B cell (primary cell): Measurements from ENCODE around the gene GPX3. TPM values are rescaled to one million over a fixed set of nuclear protein-coding genes. Genes with fewer than 3 reads are reported as not detected.

Source experiments
- ATAC-seq: fragments of 200-7000 bp; cut with Tn5 transposase; one replicate; pipeline ENCODE4 v1.10.0; 2021; ENCODE audit warnings: low read depth, mild to moderate bottlenecking, moderate number of reproducible peaks, moderate library complexity
- CTCF ChIA-PET: fragments of 350-600 bp; sonication (Branson Sonifier 250); formaldehyde crosslinking; loops from one replicate; lab custom pipeline; 2021; ENCODE audit warnings: antibody characterized with exemption, inconsistent platforms; lab: Charles Lee
- POLR2A ChIA-PET: fragments of 350-600 bp; sonication (Branson Sonifier 250); formaldehyde crosslinking; loops from one replicate; lab custom pipeline; 2021; ENCODE audit warnings: antibody characterized with exemption; lab: Charles Lee
- DNase-seq: peaks from one replicate; pipeline ENCODE4 v3.0.0; 2013
- H2AFZ ChIP-seq: 2 replicates; pipeline ENCODE4 v1.6.1; 2012; ENCODE audit warnings: mild to moderate bottlenecking, low read depth, low read length; ENCODE audit not compliant: insufficient read depth, poor library complexity, severe bottlenecking
- H3K27ac ChIP-seq, 2 donors: 1 replicate in 1 of 2; 2 replicates in 1 of 2; pipeline ENCODE4 v1.5.1; 2012 to 2013; ENCODE audit warnings: low read length in 2 of 2, mild to moderate bottlenecking in 2 of 2, moderate library complexity in 1 of 2
- H3K27me3 ChIP-seq, 4 experiments: fragments of 200-600 bp in 1 of 4; sonication (generic) in 1 of 4; replicated peaks in 1 of 4; 1 replicate in 2 of 4; 2 replicates in 2 of 4; pipeline versions ENCODE4 v1.6.1 to v1.7.0; 2013 to 2016; ENCODE audit warnings: low read length in 3 of 4, mild to moderate bottlenecking in 2 of 4, mixed read lengths in 1 of 4, moderate library complexity in 1 of 4; ENCODE audit not compliant: insufficient read depth in 4 of 4, control insufficient read depth in 3 of 4; ENCODE audit errors: control extremely low read depth in 1 of 4
- H3K36me3 ChIP-seq, 2 experiments: replicated peaks in 1 of 2; 1 replicate in 1 of 2; 2 replicates in 1 of 2; pipeline versions ENCODE4 v1.6.1 to v1.7.1; 2013; ENCODE audit warnings: low read length in 1 of 2; ENCODE audit not compliant: insufficient read depth in 2 of 2, control insufficient read depth in 1 of 2; ENCODE audit errors: control extremely low read depth in 1 of 2, extremely low read depth in 1 of 2
- H3K4me1 ChIP-seq, 2 donors: fragments of 200-600 bp in 1 of 2; sonication (generic) in 1 of 2; 1 replicate in 1 of 2; 2 replicates in 1 of 2; pipeline versions ENCODE4 v1.5.1 to v1.6.1; 2013 to 2017; ENCODE audit warnings: low read length in 2 of 2; ENCODE audit not compliant: control insufficient read depth in 2 of 2, insufficient read depth in 2 of 2
- H3K4me2 ChIP-seq: replicated peaks from 2 replicates; pipeline ENCODE3; 2012; ENCODE audit warnings: mild to moderate bottlenecking, low read depth, low read length; ENCODE audit not compliant: poor library complexity, severe bottlenecking
- H3K4me3 ChIP-seq, 5 experiments: fragments of 200-600 bp in 1 of 5; sonication (generic) in 1 of 5; 1 replicate in 3 of 5; 2 replicates in 2 of 5; pipeline versions ENCODE4 v1.5.1 to v1.7.0; 2011 to 2016; ENCODE audit warnings: low read length in 4 of 5, mild to moderate bottlenecking in 4 of 5, low read depth in 2 of 5, control low read depth in 1 of 5, moderate library complexity in 1 of 5; ENCODE audit not compliant: insufficient read depth in 1 of 5; ENCODE audit errors: control extremely low read depth in 1 of 5, extremely low read depth in 1 of 5
- H3K79me2 ChIP-seq: fragments of 200-600 bp; sonication (generic); one replicate; pipeline ENCODE4 v1.6.0; 2016; ENCODE audit warnings: low read length; ENCODE audit not compliant: control insufficient read depth, insufficient read depth
- H3K9ac ChIP-seq: fragments of 200-600 bp; sonication (generic); 2 replicates; pipeline ENCODE4 v1.6.1; 2017; ENCODE audit warnings: mild to moderate bottlenecking, low read length, moderate library complexity
- H3K9me3 ChIP-seq, 3 donors: one replicate each; pipeline versions ENCODE4 v1.6.1 to v1.7.1; 2013; ENCODE audit warnings: low read length in 2 of 3; ENCODE audit not compliant: control insufficient read depth in 2 of 3, insufficient read depth in 1 of 3; ENCODE audit errors: control extremely low read depth in 1 of 3
- H4K20me1 ChIP-seq: 2 replicates; pipeline ENCODE4 v1.6.0; 2012; ENCODE audit warnings: mild to moderate bottlenecking, low read length; ENCODE audit not compliant: insufficient read depth, control insufficient read depth, poor library complexity, severe bottlenecking
- H3K27ac Mint-ChIP-seq: one replicate; pipeline ENCODE4 v1.8.0; 2021; ENCODE audit warnings: mixed read lengths
- H3K27me3 Mint-ChIP-seq: one replicate; pipeline ENCODE4 v1.8.0; 2021; ENCODE audit warnings: mixed read lengths
- H3K4me1 Mint-ChIP-seq: one replicate; pipeline ENCODE4 v1.8.0; 2021; ENCODE audit warnings: mixed read lengths
- H3K4me3 Mint-ChIP-seq: one replicate; pipeline ENCODE4 v1.8.0; 2021; ENCODE audit warnings: mixed read lengths
- H3K9me3 Mint-ChIP-seq: one replicate; pipeline ENCODE4 v1.8.0; 2022; ENCODE audit warnings: mixed read lengths; ENCODE audit not compliant: insufficient read depth
- CTCF ChIP-seq: fragments of 200-600 bp; IDR thresholded peaks from one replicate; pipeline ENCODE4 v1.8.0; 2022; ENCODE audit warnings: antibody characterized with exemption, mild to moderate bottlenecking
- EZH2 ChIP-seq: IDR thresholded peaks from 2 replicates; pipeline ENCODE4 v1.6.1; 2012; ENCODE audit warnings: borderline replicate concordance, low read depth, mild to moderate bottlenecking, moderate library complexity, low read length; ENCODE audit not compliant: insufficient read depth, poor library complexity, severe bottlenecking
- WGBS: methylation state at CpG from one replicate; pipeline ENCODE4 v1.1.5; 2013; ENCODE audit warnings: missing lambda C conversion rate; ENCODE audit not compliant: insufficient coverage; 5-methylcytosine and 5-hydroxymethylcytosine counted together
- intact Hi-C: fragments of 100-400 bp; cut with micrococcal nuclease; formaldehyde crosslinking; loops from one replicate; pipeline ENCODE4 v1.10.0; 2022
- polyA plus RNA-seq: library from polyadenylated mRNA; depleted of rRNA; stranded (reverse); fragments of >200 nt; gene quantifications from 2 replicates; pipeline ENCODE4 v1.2.3, GENCODE V29; 2012
- total RNA-seq, 2 donors: library from RNA; stranded (reverse); fragments of 120-200 nt in 1 of 2; gene quantifications; 1 replicate in 1 of 2; 2 replicates in 1 of 2; pipeline versions ENCODE4 v1.2.3 to v1.2.4, GENCODE V29; 2013 to 2022

GPX3 gene
- total and polyA plus RNA-seq, 2 donors (not counting 1 experiment from before 2014, with no cell fraction given): not detected

GRCh38 chr5:151017897-151018296 is 2.5 kb upstream of the GPX3 start:
- peaks cover 15% of the 10 kb centered on the region in 2 donors for H3K4me1 ChIP-seq
- 100% methylated on average over 1 of the region's 2 CpGs for WGBS
- ChIA-PET POLR2A (no interaction called here), CTCF (no interaction called here)
- TF ChIP-seq CTCF: no peak
- TF ChIP-seq EZH2: no peak
- H3K4me3 Mint-ChIP-seq: no peak overlapping the region
- no peak overlapping the region for H3K4me3 ChIP-seq
- intact Hi-C loops: no loop called here
- H3K27ac ChIP-seq: no peak overlapping the region
- H3K79me2 ChIP-seq: no peaks in the 10 kb centered on the region
- DNase-seq (no peak), ATAC-seq (no peak)
- H3K4me2 ChIP-seq: no peak overlapping the region
- H3K9me3 Mint-ChIP-seq: no peaks in the 10 kb centered on the region
- H2AFZ ChIP-seq: no peak overlapping the region
- H3K9me3 ChIP-seq: no peaks in the 10 kb centered on the region
- H3K27me3 Mint-ChIP-seq: no peaks in the 10 kb centered on the region
- H3K9ac ChIP-seq: no peak overlapping the region
- H3K27me3 ChIP-seq: peaks cover 0 to 5% (median 0%) of the 10 kb centered on the region in 4 experiments
- H3K36me3 ChIP-seq: peaks cover 0 to 2% of the 10 kb centered on the region in 2 experiments
- H3K27ac Mint-ChIP-seq: no peak overlapping the region
- H3K4me1 Mint-ChIP-seq: peaks cover 17% of the 10 kb centered on the region
- no peaks in the 10 kb centered on the region for H4K20me1 ChIP-seq

- no peaks in the 10 kb centered on the region for H3K9me3 Mint-ChIP-seq
- ATAC-seq (no peak), DNase-seq (no peak)
- Histone ChIP-seq H3K27me3 (peaks cover 0 to 5% (median 0%) of the 10 kb centered on the region in 4 experiments), H3K79me2 (no peaks in the 10 kb centered on the region), H3K4me1 (peaks cover 15% of the 10 kb centered on the region in 2 donors), H3K9me3 (no peaks in the 10 kb centered on the region), H3K9ac (no peak overlapping the region), H2AFZ (no peak overlapping the region), H3K36me3 (peaks cover 0 to 2% of the 10 kb centered on the region in 2 experiments), H3K27ac (no peak overlapping the region), H4K20me1 (no peaks in the 10 kb centered on the region), H3K4me3 (no peak overlapping the region), H3K4me2 (no peak overlapping the region)
- no peak overlapping the region for H3K27ac Mint-ChIP-seq
- no peaks in the 10 kb centered on the region for H3K27me3 Mint-ChIP-seq
- H3K4me1 Mint-ChIP-seq: peaks cover 17% of the 10 kb centered on the region
- ChIA-PET POLR2A (no interaction called here), CTCF (no interaction called here)
- intact Hi-C loops: no loop called here
- no peak for TF ChIP-seq CTCF
- no peak for TF ChIP-seq EZH2
- no CpG with 5 or more reads among the region's 2 CpGs for WGBS
- no peak overlapping the region for H3K4me3 Mint-ChIP-seq
Measured at GRCh38 chr5:151018846-151019245, 1.5 kb upstream of the GPX3 start.
